ENCODE data around the gene ATP13A1. TPM values are rescaled to one million over a fixed set of nuclear protein-coding genes. Genes with fewer than 3 reads are reported as not detected.

ATP13A1 gene
- total and polyA plus RNA-seq, 2 donors (not counting 3 experiments of a cell fraction or from before 2014, with no cell fraction given), result 36.9 to 48.7 TPM

DNA sequence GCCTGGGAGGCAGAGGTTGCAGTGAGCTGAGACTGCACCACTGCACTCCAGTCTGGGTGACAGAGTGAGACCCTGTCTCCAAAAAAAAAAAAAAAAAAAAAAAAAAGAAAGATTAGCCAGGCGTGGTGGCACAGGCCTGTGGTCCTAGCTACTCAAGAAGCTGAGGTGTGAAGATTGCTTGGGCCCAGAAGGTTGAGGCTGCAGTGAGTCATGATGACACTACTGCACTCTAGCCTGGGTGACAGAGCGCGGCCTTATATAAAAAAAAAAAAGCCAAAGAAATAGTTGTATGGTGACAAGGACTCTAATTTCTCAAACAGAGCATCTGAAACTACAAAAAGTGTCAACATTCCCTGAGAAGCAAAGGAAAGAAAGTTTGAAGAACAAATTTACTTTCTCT, 48.4 kb downstream of the ATP13A1 start:
- TF ChIP-seq JUN (IDR thresholded peaks at IDR 0.05; ENCODE audit: borderline replicate concordance, insufficient read depth, insufficient read length, low read depth) (no peak), EZH2 (IDR thresholded peaks at IDR 0.05; ENCODE audit: borderline replicate concordance, low read depth, low read length, severe bottlenecking) (no peak), POLR2AphosphoS5 (IDR thresholded peaks at IDR 0.05; ENCODE audit: insufficient read depth, low read depth, low read length) (no peak), POLR2A (IDR thresholded peaks at IDR 0.05; ENCODE audit: low read depth, low read length) (no peak), FOS (IDR thresholded peaks at IDR 0.05; ENCODE audit: borderline replicate concordance, insufficient read depth, low read length) (no peak), MYC (IDR thresholded peaks at IDR 0.05; ENCODE audit: low read depth, low read length) (no peak), GATA2 (IDR thresholded peaks at IDR 0.05; ENCODE audit: insufficient read depth, insufficient read length, low read depth, low read length) (no peak)
- TF ChIP-seq, protein P1, sequence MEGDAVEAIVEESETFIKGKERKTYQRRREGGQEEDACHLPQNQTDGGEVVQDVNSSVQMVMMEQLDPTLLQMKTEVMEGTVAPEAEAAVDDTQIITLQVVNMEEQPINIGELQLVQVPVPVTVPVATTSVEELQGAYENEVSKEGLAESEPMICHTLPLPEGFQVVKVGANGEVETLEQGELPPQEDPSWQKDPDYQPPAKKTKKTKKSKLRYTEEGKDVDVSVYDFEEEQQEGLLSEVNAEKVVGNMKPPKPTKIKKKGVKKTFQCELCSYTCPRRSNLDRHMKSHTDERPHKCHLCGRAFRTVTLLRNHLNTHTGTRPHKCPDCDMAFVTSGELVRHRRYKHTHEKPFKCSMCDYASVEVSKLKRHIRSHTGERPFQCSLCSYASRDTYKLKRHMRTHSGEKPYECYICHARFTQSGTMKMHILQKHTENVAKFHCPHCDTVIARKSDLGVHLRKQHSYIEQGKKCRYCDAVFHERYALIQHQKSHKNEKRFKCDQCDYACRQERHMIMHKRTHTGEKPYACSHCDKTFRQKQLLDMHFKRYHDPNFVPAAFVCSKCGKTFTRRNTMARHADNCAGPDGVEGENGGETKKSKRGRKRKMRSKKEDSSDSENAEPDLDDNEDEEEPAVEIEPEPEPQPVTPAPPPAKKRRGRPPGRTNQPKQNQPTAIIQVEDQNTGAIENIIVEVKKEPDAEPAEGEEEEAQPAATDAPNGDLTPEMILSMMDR (IDR thresholded peaks at IDR 0.05; ENCODE audit: extremely low read depth in 1 of 2, insufficient read depth in 1 of 2, low read depth in 1 of 2, low read length in 2 of 2), result no peak
- TF ChIP-seq, protein P2, sequence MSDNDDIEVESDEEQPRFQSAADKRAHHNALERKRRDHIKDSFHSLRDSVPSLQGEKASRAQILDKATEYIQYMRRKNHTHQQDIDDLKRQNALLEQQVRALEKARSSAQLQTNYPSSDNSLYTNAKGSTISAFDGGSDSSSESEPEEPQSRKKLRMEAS (IDR thresholded peaks at IDR 0.05; ENCODE audit: insufficient read depth, insufficient read length), result no peak
- POLR2A ChIA-PET, result no interaction called here
- H3K9ac ChIP-seq (replicated peaks; ENCODE audit: extremely low read depth, insufficient read depth, low read length), result no peak overlapping the region
- H3K4me3 ChIP-seq (replicated peaks in 1 of 3; ENCODE audit: insufficient read depth in 1 of 3, low read depth in 1 of 3, low read length in 3 of 3), result no peak overlapping the region
- H3K27me3 ChIP-seq (ENCODE audit: control insufficient read depth in 2 of 2, insufficient read depth in 2 of 2, low read length in 2 of 2), result no peaks in the 10 kb centered on the region
- H2AFZ ChIP-seq (ENCODE audit: low read depth, low read length), result no peak overlapping the region
- dilution Hi-C loops (cut with MboI; ENCODE audit: extremely low pct_ligation_motif_present, low sequenced_read_pairs) (no loop called here), intact Hi-C loops (cut with micrococcal nuclease) (no loop called here)
- DNase-seq (ENCODE audit: low read depth, low spot score), result no peak
- CTCF ChIA-PET, result no interaction called here
- H3K4me1 ChIP-seq (ENCODE audit: control insufficient read depth, extremely low read depth, insufficient read depth, low read length), result no peaks in the 10 kb centered on the region
- FAIRE-seq, result no peak
- no peaks in the 10 kb centered on the region for H3K9me3 ChIP-seq (replicated peaks; ENCODE audit: control insufficient read depth, insufficient read depth, low read length)
- no TSS peak for BruUV-seq (replicated peaks)
- H3K4me2 ChIP-seq (ENCODE audit: insufficient read depth, low read length), result no peak overlapping the region
- H3K36me3 ChIP-seq (ENCODE audit: control insufficient read depth in 2 of 2, extremely low read depth in 1 of 2, insufficient read depth in 2 of 2, low read length in 2 of 2), result no peaks in the 10 kb centered on the region
- no peaks in the 10 kb centered on the region for H4K20me1 ChIP-seq (replicated peaks; ENCODE audit: control insufficient read depth, extremely low read depth, insufficient read depth, low read length)
- H3K9me1 ChIP-seq (replicated peaks; ENCODE audit: control insufficient read depth, extremely low read depth, insufficient read depth, low read length), result no peaks in the 10 kb centered on the region
- H3K27ac ChIP-seq (ENCODE audit: insufficient read depth, low read depth, low read length), result no peak overlapping the region
- H3K79me2 ChIP-seq (ENCODE audit: control insufficient read depth, insufficient read depth, low read length), result no peaks in the 10 kb centered on the region
